Lung (tissue), 12 donors: ENCODE measurements around the gene MT3. TPM values are rescaled to one million over a fixed set of nuclear protein-coding genes. Genes with fewer than 3 reads are reported as not detected.

Experiments
- ATAC-seq: fragments of 200-7000 bp; cut with Tn5 transposase; one replicate; pipeline ENCODE4 v1.9.1; 2020; ENCODE audit warnings: moderate number of reproducible peaks; ENCODE audit not compliant: insufficient read depth, low FRiP score
- DNase-seq, 3 donors: peaks; one replicate each; pipeline ENCODE4 v3.0.0-alpha.2; 2013 to 2017
- H3K27ac ChIP-seq, 2 donors: one replicate each; pipeline ENCODE4 v1.5.1; 2013; ENCODE audit warnings: mild to moderate bottlenecking in 2 of 2, moderate library complexity in 2 of 2, control low read depth in 1 of 2, inconsistent platforms in 1 of 2, low read depth in 1 of 2, low read length in 1 of 2
- H3K27me3 ChIP-seq, 3 donors: one replicate each; pipeline ENCODE4 v1.5.1; 2013; ENCODE audit warnings: low read length in 2 of 3; ENCODE audit not compliant: control insufficient read depth in 3 of 3, insufficient read depth in 3 of 3
- H3K36me3 ChIP-seq, 4 donors: one replicate each; pipeline ENCODE4 v1.5.1; 2013; ENCODE audit warnings: low read length in 4 of 4, mild to moderate bottlenecking in 1 of 4, moderate library complexity in 1 of 4; ENCODE audit not compliant: control insufficient read depth in 4 of 4, insufficient read depth in 4 of 4
- H3K4me1 ChIP-seq, 5 donors: one replicate each; pipeline ENCODE4 v1.5.1; 2013; ENCODE audit warnings: low read length in 5 of 5, mild to moderate bottlenecking in 2 of 5, moderate library complexity in 1 of 5; ENCODE audit not compliant: control insufficient read depth in 5 of 5, insufficient read depth in 5 of 5
- H3K4me3 ChIP-seq: one replicate; pipeline ENCODE4 v1.5.1; 2013; ENCODE audit warnings: mild to moderate bottlenecking, control low read depth, moderate library complexity
- H3K9ac ChIP-seq, 2 donors: one replicate each; pipeline ENCODE4 v1.5.1; 2013; ENCODE audit warnings: low read length in 2 of 2, control low read depth in 1 of 2; ENCODE audit not compliant: insufficient read depth in 1 of 2
- H3K9me3 ChIP-seq, 4 donors: one replicate each; pipeline ENCODE4 v1.5.1; 2013; ENCODE audit warnings: low read length in 3 of 4, mild to moderate bottlenecking in 1 of 4, moderate library complexity in 1 of 4; ENCODE audit not compliant: control insufficient read depth in 4 of 4, insufficient read depth in 3 of 4
- WGBS, 2 donors: extraction: QIAGEN DNeasy Blood & Tissue Kit; methylation state at CpG; one replicate each; pipeline ENCODE4 v1.1.7; 2013; 5-methylcytosine and 5-hydroxymethylcytosine counted together
- polyA plus RNA-seq, 2 donors: library from polyadenylated mRNA; stranded (reverse); fragments of 200-250 nt; gene quantifications; one replicate each; pipeline ENCODE4 v1.2.1, GENCODE V29; 2013
- total RNA-seq, 2 donors: library from RNA; depleted of rRNA in 1 of 2; stranded (reverse); fragments of >200 nt in 1 of 2; gene quantifications; one replicate each; pipeline ENCODE4 v1.2.1, GENCODE V29; 2014 to 2021
- TF ChIP-seq, protein P1 (sequence below): IDR thresholded peaks from 2 replicates; pipeline ENCODE4 v1.5.1; 2012; ENCODE audit warnings: mild to moderate bottlenecking; ENCODE audit errors: control extremely low read depth, extremely low read depth
- donor health status: control.
- donor health status: control.
- donor health status: Bipolar disorder and iron deficiency.
- donor health status: healthy.
- donor health status: DM: yes; HTN: yes; CAD: no.

The MT3 gene
- total and polyA plus RNA-seq, 4 donors: 1.3 to 4.4 TPM; not detected in 2

DNA sequence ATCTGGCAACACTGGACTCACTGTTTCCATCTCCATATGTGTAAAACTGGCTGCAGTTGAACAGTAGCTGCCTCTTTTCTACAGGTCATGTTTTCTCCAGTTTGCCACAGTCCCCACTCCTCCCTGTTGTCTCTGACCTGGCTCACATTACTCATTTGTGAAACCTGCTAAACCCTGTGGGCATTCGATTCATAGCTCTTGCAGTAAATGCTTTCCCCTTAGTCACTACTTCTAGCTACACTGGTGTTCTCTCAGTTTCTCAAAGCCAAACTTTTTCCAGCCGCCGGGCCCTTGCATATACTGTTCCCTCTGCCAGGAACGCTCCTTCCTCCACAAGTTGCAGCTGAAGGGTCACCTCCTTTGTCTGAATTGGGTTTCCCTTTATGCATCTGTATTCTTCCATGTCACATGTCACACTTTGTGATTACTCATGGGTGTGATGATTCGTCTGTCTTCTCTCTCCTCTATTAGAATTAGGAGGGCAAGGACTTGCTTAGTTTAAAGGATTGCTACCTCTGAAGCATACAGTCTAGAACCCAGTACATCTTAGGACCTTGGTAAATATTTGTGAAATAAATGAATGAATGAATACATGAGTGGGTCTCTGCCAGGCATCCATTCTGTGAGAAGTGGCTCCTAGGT, 39.5 kb upstream of the MT3 start:
- no peaks in the 10 kb centered on the region for H3K36me3 ChIP-seq
- WGBS, 2 donors: 91% methylated on average over 5 of the region's 5 CpGs
- ATAC-seq: no peak

DNA sequence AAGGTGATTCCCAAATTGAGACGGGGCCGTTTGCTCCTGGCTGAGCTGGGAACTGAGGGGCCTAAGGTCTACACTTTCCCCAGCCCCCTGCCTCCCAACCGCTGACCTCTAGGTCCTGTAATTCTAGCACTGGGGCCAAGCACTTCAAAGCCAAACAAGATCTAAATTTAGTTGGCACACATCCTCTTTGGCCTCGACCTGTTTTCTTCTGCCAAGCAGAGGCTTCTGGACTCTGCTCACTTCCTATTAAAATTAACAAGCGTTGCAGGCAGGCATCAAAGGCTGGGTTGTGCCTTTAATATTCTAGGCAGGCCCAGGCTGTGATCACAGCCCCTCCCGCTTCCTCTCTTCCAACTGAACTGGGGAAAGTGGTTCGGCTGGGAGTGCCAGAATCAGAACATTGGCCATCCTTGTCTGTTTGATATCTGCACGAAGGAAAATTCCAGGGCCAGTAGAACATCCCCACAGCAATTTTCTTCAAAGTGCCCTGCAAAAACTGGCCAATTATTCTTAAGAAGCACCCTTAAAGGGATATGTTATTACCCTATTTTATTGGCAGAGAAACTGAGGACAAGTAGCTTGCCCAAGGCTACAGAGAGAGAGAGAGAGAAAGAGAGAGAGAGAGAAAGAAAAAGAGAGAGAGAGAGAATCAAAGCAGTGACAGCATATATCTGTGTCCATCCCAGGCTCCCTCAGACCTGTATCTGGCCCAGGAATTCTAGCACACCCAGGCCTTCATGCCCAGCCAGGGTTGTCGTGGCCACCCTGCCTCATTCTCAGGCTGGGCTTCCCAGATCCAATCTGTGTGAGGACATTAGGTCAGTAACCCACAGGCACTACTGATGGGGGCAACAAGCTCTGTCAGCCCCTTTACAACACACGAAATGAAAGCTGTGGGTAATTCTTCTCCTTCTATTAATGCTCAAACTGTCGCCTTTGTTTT, 37.3 kb upstream of the MT3 start:
- ATAC-seq (no peak), DNase-seq (peak; percentile 11 to 69 (median 27))
- Histone ChIP-seq H3K4me1 (peaks cover 0 to 9% (median 7%) of the 10 kb centered on the region in 5 donors), H3K9ac (no peak overlapping the region), H3K9me3 (no peaks in the 10 kb centered on the region), H3K27ac (no peak overlapping the region), H3K36me3 (no peaks in the 10 kb centered on the region), H3K27me3 (no peaks in the 10 kb centered on the region), H3K4me3 (no peak overlapping the region)
- WGBS, 2 donors: 39 to 44% methylated on average over 11 of the region's 11 CpGs
- TF ChIP-seq, protein P1, sequence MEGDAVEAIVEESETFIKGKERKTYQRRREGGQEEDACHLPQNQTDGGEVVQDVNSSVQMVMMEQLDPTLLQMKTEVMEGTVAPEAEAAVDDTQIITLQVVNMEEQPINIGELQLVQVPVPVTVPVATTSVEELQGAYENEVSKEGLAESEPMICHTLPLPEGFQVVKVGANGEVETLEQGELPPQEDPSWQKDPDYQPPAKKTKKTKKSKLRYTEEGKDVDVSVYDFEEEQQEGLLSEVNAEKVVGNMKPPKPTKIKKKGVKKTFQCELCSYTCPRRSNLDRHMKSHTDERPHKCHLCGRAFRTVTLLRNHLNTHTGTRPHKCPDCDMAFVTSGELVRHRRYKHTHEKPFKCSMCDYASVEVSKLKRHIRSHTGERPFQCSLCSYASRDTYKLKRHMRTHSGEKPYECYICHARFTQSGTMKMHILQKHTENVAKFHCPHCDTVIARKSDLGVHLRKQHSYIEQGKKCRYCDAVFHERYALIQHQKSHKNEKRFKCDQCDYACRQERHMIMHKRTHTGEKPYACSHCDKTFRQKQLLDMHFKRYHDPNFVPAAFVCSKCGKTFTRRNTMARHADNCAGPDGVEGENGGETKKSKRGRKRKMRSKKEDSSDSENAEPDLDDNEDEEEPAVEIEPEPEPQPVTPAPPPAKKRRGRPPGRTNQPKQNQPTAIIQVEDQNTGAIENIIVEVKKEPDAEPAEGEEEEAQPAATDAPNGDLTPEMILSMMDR: no peak

More for the DNA sequence above, 39.5 kb upstream of the MT3 start:
- no peak for DNase-seq
- Histone ChIP-seq H3K9ac (no peak overlapping the region), H3K4me1 (peaks cover 0 to 9% (median 7%) of the 10 kb centered on the region in 5 donors), H3K4me3 (no peak overlapping the region), H3K27me3 (no peaks in the 10 kb centered on the region), H3K27ac (no peak overlapping the region), H3K9me3 (no peaks in the 10 kb centered on the region)
- TF ChIP-seq, protein P1: no peak

DNA sequence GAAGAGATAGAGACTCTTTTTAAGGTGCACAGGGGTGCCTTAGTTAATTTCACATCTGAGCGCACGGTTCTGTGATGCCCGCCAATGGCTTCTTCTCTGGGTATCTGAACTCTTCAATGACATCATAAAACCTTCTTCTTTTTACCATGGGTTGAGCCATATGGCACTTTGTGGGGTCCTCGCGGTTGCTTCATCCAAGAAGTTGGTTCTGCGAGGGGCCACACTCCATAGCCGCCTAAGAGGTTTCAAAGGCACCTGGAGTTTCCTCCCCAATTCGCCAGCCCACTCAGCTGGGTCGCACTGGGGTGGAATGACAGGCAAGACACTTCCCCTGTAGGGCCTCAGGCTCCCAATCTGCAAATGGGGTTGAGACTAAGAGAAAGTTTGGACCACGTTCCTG, 34.9 kb upstream of the MT3 start:
- no peaks in the 10 kb centered on the region for H3K9me3 ChIP-seq
- DNase-seq (no peak), ATAC-seq (no peak)
- no peaks in the 10 kb centered on the region for H3K36me3 ChIP-seq
- H3K9ac ChIP-seq: no peak overlapping the region
- WGBS, 2 donors: 93 to 94% methylated on average over 10 of the region's 10 CpGs
- no peak overlapping the region for H3K27ac ChIP-seq
- H3K4me1 ChIP-seq: peaks cover 0 to 9% (median 7%) of the 10 kb centered on the region in 5 donors
- TF ChIP-seq, protein P1: no peak
- H3K27me3 ChIP-seq: peaks cover 0 to 5% (median 0%) of the 10 kb centered on the region in 3 donors
- no peak overlapping the region for H3K4me3 ChIP-seq
